ENCODE results near the gene UBAC2.

The UBAC2 gene

GRCh38 chr13:99425485-99426341 lies 225.1 kb downstream of the UBAC2 start:
- Histone ChIP-seq H3K4me1 (ENCODE audit: insufficient read depth, poor library complexity, severe bottlenecking) (no peaks in the 10 kb centered on the region), H3K36me3 (ENCODE audit: low read depth) (no peaks in the 10 kb centered on the region), H3K9me3 (ENCODE audit: severe bottlenecking) (no peaks in the 10 kb centered on the region), H3K27ac (ENCODE audit: poor library complexity, severe bottlenecking) (no peak overlapping the region), H3K27me3 (ENCODE audit: insufficient read depth, poor library complexity, severe bottlenecking) (peaks cover 2% of the 10 kb centered on the region), H3K4me3 (ENCODE audit: severe bottlenecking) (no peak overlapping the region)
- ATAC-seq (ENCODE audit: low read depth) (no peak), DNase-seq (ENCODE audit: low spot score) (no peak)
- TF ChIP-seq CTCF (IDR thresholded peaks at IDR 0.05; ENCODE audit: poor library complexity, severe bottlenecking), result no peak

DNA sequence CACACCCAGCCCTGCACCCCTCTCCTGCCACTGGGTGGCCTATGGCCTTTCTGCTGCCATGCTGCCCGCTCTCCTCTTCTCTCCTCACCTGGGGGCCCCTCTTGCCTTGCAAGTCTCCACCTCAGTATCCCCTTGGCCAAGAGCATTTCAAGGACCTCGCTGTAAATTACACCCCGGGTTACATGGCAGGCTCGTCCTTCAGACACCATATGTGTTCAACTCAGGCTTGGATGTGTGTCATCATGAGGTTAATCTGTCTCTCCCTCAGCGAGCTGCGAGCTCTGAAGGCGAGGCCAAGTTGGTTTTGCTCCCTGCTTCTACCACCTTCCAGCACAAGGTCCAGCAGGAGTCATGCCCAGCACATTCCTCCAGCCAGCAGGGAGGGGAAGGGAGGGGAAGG lies 225.8 kb downstream of the UBAC2 start:
- Histone ChIP-seq H3K27me3 (ENCODE audit: insufficient read depth, poor library complexity, severe bottlenecking) (no peaks in the 10 kb centered on the region), H3K9me3 (ENCODE audit: severe bottlenecking) (no peaks in the 10 kb centered on the region), H3K4me1 (ENCODE audit: insufficient read depth, poor library complexity, severe bottlenecking) (no peaks in the 10 kb centered on the region), H3K36me3 (ENCODE audit: low read depth) (no peaks in the 10 kb centered on the region), H3K27ac (ENCODE audit: poor library complexity, severe bottlenecking) (no peak overlapping the region), H3K4me3 (ENCODE audit: severe bottlenecking) (no peak overlapping the region)
- ATAC-seq (ENCODE audit: low read depth) (no peak), DNase-seq (ENCODE audit: low spot score) (no peak)
- TF ChIP-seq CTCF (IDR thresholded peaks at IDR 0.05; ENCODE audit: poor library complexity, severe bottlenecking), result no peak

- H3K4me3 ChIP-seq (ENCODE audit: severe bottlenecking), result no peak overlapping the region
- no peaks in the 10 kb centered on the region for H3K27me3 ChIP-seq (ENCODE audit: insufficient read depth, poor library complexity, severe bottlenecking)
- H3K36me3 ChIP-seq (ENCODE audit: low read depth), result no peaks in the 10 kb centered on the region
- DNase-seq (ENCODE audit: low spot score) (no peak), ATAC-seq (ENCODE audit: low read depth) (no peak)
- no peak for TF ChIP-seq CTCF (IDR thresholded peaks at IDR 0.05; ENCODE audit: poor library complexity, severe bottlenecking)
- H3K9me3 ChIP-seq (ENCODE audit: severe bottlenecking), result no peaks in the 10 kb centered on the region
- no peaks in the 10 kb centered on the region for H3K4me1 ChIP-seq (ENCODE audit: insufficient read depth, poor library complexity, severe bottlenecking)
- H3K27ac ChIP-seq (ENCODE audit: poor library complexity, severe bottlenecking), result no peak overlapping the region
Observed at GRCh38 chr13:99429670-99430069, 229.0 kb downstream of the UBAC2 start.

- Histone ChIP-seq H3K36me3 (ENCODE audit: low read depth) (no peaks in the 10 kb centered on the region), H3K4me3 (ENCODE audit: severe bottlenecking) (no peak overlapping the region), H3K27me3 (ENCODE audit: insufficient read depth, poor library complexity, severe bottlenecking) (no peaks in the 10 kb centered on the region), H3K4me1 (ENCODE audit: insufficient read depth, poor library complexity, severe bottlenecking) (no peaks in the 10 kb centered on the region), H3K9me3 (ENCODE audit: severe bottlenecking) (no peaks in the 10 kb centered on the region), H3K27ac (ENCODE audit: poor library complexity, severe bottlenecking) (no peak overlapping the region)
- TF ChIP-seq CTCF (IDR thresholded peaks at IDR 0.05; ENCODE audit: poor library complexity, severe bottlenecking), result no peak
- no peak for DNase-seq (ENCODE audit: low spot score)
- ATAC-seq (ENCODE audit: low read depth), result no peak
Observed at GRCh38 chr13:99431927-99432608, 231.4 kb downstream of the UBAC2 start.
